Measurements from ENCODE around the gene CCDC78.

DNA sequence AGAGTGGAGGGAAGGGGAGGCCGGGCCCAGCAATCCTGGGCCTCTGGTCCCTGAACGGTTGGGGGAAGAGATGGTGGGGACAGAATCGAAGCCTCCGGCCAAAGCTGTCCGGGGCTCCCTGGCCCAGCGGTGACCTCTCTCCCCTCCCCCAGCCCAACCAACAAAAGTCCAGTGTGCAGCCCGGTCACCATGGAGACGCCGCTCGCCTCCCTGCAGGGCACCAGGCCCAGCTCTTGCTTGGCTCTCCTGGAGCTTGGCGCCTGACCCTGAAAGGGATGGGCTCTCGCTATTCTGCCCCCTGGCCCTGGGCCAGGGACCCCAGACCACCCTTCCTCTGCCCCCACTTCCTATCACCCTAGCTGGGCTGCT is 10.1 kb downstream of the CCDC78 start:
- TF ChIP-seq POLR2A (IDR thresholded peaks at IDR 0.05; ENCODE audit: low read length) = no peak
- TF ChIP-seq GATA1 (IDR thresholded peaks at IDR 0.05; ENCODE audit: low read depth, low read length) = no peak
